Brain microvascular endothelial cell (primary cell): ENCODE data around the gene CTBP1.

Source experiments
- DNase-seq: peaks from one replicate; pipeline ENCODE4 v3.0.0-alpha.2; 2020
- H3K27ac ChIP-seq: fragments of 250-450 bp; sonication (Bioruptor Pico); 2 replicates; pipeline ENCODE4 v1.5.1; 2020; ENCODE audit warnings: mild to moderate bottlenecking, moderate library complexity
- H3K27me3 ChIP-seq: fragments of 250-450 bp; sonication (Bioruptor Pico); replicated peaks from 2 replicates; pipeline ENCODE4 v1.5.1; 2020; ENCODE audit warnings: mild to moderate bottlenecking
- H3K36me3 ChIP-seq: fragments of 250-450 bp; sonication (Bioruptor Pico); replicated peaks from 2 replicates; pipeline ENCODE4 v1.5.1; 2020; ENCODE audit warnings: mild to moderate bottlenecking
- H3K4me3 ChIP-seq: 2 replicates; pipeline ENCODE4 v1.5.1; 2011; ENCODE audit warnings: low read depth, mild to moderate bottlenecking, control low read depth, low read length, moderate library complexity
- in situ Hi-C: cut with HindIII; loops from 2 replicates; pipeline ENCODE4 v1.10.0; 2017; ENCODE audit warnings: low sequenced_read_pairs, low pct_ligation_motif_present
- TF ChIP-seq, protein P1 (sequence below): IDR thresholded peaks from 2 replicates; pipeline ENCODE4 v1.5.1; 2011; ENCODE audit warnings: low read depth, mild to moderate bottlenecking, moderate library complexity, low read length, control low read depth, inconsistent platforms; ENCODE audit errors: missing control alignments

Gene CTBP1

DNA sequence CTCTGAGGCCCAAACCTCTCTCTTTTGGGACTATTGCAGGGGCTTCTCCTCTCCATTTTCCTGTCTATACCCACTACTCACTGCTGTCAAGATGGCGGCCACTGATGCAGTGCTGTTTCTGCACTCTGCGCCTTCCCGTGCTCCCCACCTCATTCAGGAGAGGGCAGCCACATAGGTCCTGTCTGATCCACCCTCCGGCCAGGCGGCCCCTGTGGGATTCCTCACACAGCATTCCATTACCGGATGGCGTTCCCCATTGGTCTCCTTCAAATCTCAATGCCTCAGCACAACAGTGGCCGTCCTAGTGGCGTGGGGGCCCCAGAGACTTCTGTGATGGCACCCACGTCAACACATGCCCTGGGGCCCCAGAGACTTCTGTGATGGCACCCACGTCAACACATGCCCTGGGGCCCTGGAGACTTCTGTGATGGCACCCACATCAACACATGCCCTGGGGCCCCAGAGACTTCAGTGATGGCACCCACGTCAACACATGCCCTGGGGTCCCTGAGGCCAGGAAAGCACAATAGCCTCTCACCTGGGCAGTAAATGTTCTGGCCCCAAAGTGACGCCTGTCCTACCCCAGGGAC, 83.9 kb downstream of the CTBP1 start:
- H3K27ac ChIP-seq, result no peak overlapping the region

DNA sequence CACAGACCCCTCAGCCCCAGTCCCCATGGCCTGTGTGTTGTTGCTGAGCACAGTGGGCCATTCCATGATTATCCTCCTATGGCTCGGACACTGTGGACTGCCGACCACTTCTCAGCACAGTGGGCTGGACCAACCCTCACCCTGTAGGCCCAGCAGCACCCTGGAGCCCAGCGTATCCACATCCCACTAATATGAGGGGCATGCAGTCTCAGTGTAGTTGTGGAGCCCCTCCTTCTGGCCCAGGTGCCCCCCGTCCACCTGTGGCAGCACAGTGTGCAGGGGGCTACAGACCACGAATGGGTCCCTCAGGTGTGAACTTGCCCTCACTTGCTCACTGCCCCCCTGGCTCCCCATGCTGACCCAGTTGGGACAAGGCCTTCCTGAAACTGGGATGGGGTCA, 84.5 kb downstream of the CTBP1 start:
- Histone ChIP-seq H3K36me3 (no peaks in the 10 kb centered on the region), H3K27ac (no peak overlapping the region), H3K4me3 (no peak overlapping the region), H3K27me3 (no peaks in the 10 kb centered on the region)
- TF ChIP-seq, protein P1, sequence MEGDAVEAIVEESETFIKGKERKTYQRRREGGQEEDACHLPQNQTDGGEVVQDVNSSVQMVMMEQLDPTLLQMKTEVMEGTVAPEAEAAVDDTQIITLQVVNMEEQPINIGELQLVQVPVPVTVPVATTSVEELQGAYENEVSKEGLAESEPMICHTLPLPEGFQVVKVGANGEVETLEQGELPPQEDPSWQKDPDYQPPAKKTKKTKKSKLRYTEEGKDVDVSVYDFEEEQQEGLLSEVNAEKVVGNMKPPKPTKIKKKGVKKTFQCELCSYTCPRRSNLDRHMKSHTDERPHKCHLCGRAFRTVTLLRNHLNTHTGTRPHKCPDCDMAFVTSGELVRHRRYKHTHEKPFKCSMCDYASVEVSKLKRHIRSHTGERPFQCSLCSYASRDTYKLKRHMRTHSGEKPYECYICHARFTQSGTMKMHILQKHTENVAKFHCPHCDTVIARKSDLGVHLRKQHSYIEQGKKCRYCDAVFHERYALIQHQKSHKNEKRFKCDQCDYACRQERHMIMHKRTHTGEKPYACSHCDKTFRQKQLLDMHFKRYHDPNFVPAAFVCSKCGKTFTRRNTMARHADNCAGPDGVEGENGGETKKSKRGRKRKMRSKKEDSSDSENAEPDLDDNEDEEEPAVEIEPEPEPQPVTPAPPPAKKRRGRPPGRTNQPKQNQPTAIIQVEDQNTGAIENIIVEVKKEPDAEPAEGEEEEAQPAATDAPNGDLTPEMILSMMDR, result no peak
- no peak for DNase-seq
- in situ Hi-C loops, result no loop called here

More for the DNA sequence above, 83.9 kb downstream of the CTBP1 start:
- H3K27me3 ChIP-seq, result no peaks in the 10 kb centered on the region
- no peak overlapping the region for H3K4me3 ChIP-seq
- no peaks in the 10 kb centered on the region for H3K36me3 ChIP-seq
- no peak for DNase-seq
- in situ Hi-C loops, result no loop called here
- TF ChIP-seq, protein P1, result no peak

DNA sequence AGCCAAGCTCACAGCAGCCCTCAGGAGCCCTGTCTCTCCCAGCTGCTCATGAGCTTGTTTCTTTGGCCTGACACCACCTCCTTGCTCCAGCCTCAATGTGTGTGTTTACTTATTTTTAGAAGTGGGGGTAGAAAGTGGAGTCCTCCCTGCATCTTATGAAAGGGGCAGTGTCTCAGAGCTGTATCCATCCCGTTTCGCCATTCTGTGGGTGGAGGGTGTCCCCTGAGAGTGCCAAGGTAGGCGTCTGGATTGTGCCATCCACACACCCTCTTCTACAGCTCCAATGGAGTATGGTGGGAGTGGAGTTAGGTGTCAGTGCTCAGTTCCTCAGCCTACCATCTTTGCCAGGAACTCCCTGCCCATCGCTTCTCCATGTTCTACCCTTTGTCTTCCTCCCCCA, 84.9 kb downstream of the CTBP1 start:
- in situ Hi-C loops, result no loop called here
- no peak for DNase-seq
- TF ChIP-seq, protein P1, result no peak
- no peak overlapping the region for H3K4me3 ChIP-seq
- H3K27ac ChIP-seq, result no peak overlapping the region
- no peaks in the 10 kb centered on the region for H3K36me3 ChIP-seq
- H3K27me3 ChIP-seq, result no peaks in the 10 kb centered on the region
